HepG2 (cell line): ENCODE results near the gene JAGN1. TPM values are rescaled to one million over a fixed set of nuclear protein-coding genes. Genes with fewer than 3 reads are reported as not detected.

Experiments used
- CREB1 ChIP-seq, 2 experiments: fragments of 450-650 bp in 1 of 2; IDR thresholded peaks; 2 replicates each; pipeline ENCODE4 v1.6.1; 2016 to 2017; ENCODE audit warnings: control low read depth in 1 of 2, mild to moderate bottlenecking in 1 of 2, missing compliant biosample characterization in 1 of 2, missing genetic modification characterization in 1 of 2
- DPF2 ChIP-seq: sonication (generic); formaldehyde crosslinking; IDR thresholded peaks from 2 replicates; pipeline ENCODE4 v1.4.0; 2020; ENCODE audit warnings: mild to moderate bottlenecking, low read depth, missing genetic modification reagents, borderline replicate concordance
- ELF1 ChIP-seq: sonication (generic); formaldehyde crosslinking; IDR thresholded peaks from 2 replicates; pipeline ENCODE4 v1.4.0; 2020; ENCODE audit warnings: missing genetic modification reagents
- GATA4 ChIP-seq: sonication (generic); IDR thresholded peaks from 2 replicates; pipeline ENCODE4 v1.6.1; 2016; ENCODE audit warnings: antibody characterized with exemption, low read depth, borderline replicate concordance
- HDAC1 ChIP-seq: sonication (generic); formaldehyde crosslinking; IDR thresholded peaks from 2 replicates; pipeline ENCODE4 v1.5.1; 2020; ENCODE audit warnings: mild to moderate bottlenecking, missing genetic modification reagents
- NFATC3 ChIP-seq: sonication (generic); formaldehyde crosslinking; IDR thresholded peaks from 2 replicates; pipeline ENCODE4 v1.5.1; 2020; ENCODE audit warnings: mild to moderate bottlenecking, missing genetic modification reagents
- NPAS2 ChIP-seq: sonication (generic); formaldehyde crosslinking; IDR thresholded peaks from 2 replicates; pipeline ENCODE4 v1.8.0; 2022; ENCODE audit warnings: mild to moderate bottlenecking, missing genetic modification reagents, borderline replicate concordance
- POLR2AphosphoS2 ChIP-seq: IDR thresholded peaks from 2 replicates; pipeline ENCODE4 v1.6.1; 2011; ENCODE audit warnings: low read depth, low read length, improper control_type of control experiment
- RCOR2 ChIP-seq: IDR thresholded peaks from 2 replicates; pipeline ENCODE4 v1.6.1; 2016; ENCODE audit warnings: missing biosample characterization, missing genetic modification reagents
- TEAD2 ChIP-seq: sonication (generic); formaldehyde crosslinking; IDR thresholded peaks from 2 replicates; pipeline ENCODE4 v1.9.0; 2021; ENCODE audit warnings: missing genetic modification reagents
- TERF1 ChIP-seq: sonication (generic); formaldehyde crosslinking; IDR thresholded peaks from 2 replicates; pipeline ENCODE4 v1.8.0; 2022; ENCODE audit warnings: mild to moderate bottlenecking, missing genetic modification reagents, moderate library complexity
- TOE1 ChIP-seq: sonication (generic); formaldehyde crosslinking; IDR thresholded peaks from 2 replicates; pipeline ENCODE4 v1.4.0; 2020; ENCODE audit warnings: mild to moderate bottlenecking, missing genetic modification reagents
- ZBTB7B ChIP-seq: sonication (generic); formaldehyde crosslinking; IDR thresholded peaks from 2 replicates; pipeline ENCODE4 v1.4.0; 2020; ENCODE audit warnings: missing genetic modification reagents
- ZNF333 ChIP-seq: sonication (generic); formaldehyde crosslinking; IDR thresholded peaks from 2 replicates; pipeline ENCODE4 v1.4.0; 2020; ENCODE audit warnings: mild to moderate bottlenecking, missing genetic modification reagents, borderline replicate concordance
- ZNF691 ChIP-seq: sonication (generic); formaldehyde crosslinking; IDR thresholded peaks from 2 replicates; pipeline ENCODE4 v1.4.0; 2020; ENCODE audit warnings: missing genetic modification reagents, low read depth, mild to moderate bottlenecking, borderline replicate concordance
- ZNF75D ChIP-seq: sonication (generic); formaldehyde crosslinking; IDR thresholded peaks from 2 replicates; pipeline ENCODE4 v1.8.1; 2023; ENCODE audit warnings: missing genetic modification reagents, mild to moderate bottlenecking, borderline replicate concordance
- ZSCAN25 ChIP-seq: sonication (generic); formaldehyde crosslinking; IDR thresholded peaks from 2 replicates; pipeline ENCODE4 v1.8.0; 2022; ENCODE audit warnings: mild to moderate bottlenecking, missing genetic modification reagents
- ZSCAN31 ChIP-seq: sonication (generic); formaldehyde crosslinking; IDR thresholded peaks from 2 replicates; pipeline ENCODE4 v1.5.0; 2020; ENCODE audit warnings: low read depth, mild to moderate bottlenecking, missing genetic modification reagents
- ZZZ3 ChIP-seq: sonication (generic); formaldehyde crosslinking; IDR thresholded peaks from 2 replicates; pipeline ENCODE4 v1.4.0; 2020; ENCODE audit warnings: missing genetic modification reagents, mild to moderate bottlenecking, borderline replicate concordance
- polyA plus RNA-seq, 8 experiments: library from polyadenylated mRNA; depleted of rRNA in 3 of 8; stranded (reverse) in 7 of 8; unstranded in 1 of 8; fragments of >200 nt; fragmentation: Illumina TruSeq in 4 of 8; extraction: Trizol in 4 of 8; gene quantifications; 2 replicates each; pipeline versions ENCODE4 v1.2.1 to v1.2.3, GENCODE V29; 2011 to 2016; ENCODE audit warnings: low read depth in 4 of 8, missing spikeins in 1 of 8, mixed read lengths in 1 of 8; ENCODE audit not compliant: insufficient read depth in 1 of 8
- total RNA-seq, 5 experiments: library from RNA; depleted of rRNA; stranded (reverse); fragments of >200 nt; fragmentation: Illumina TruSeq; extraction: Trizol; gene quantifications; 2 replicates each; pipeline ENCODE4 v1.2.3, GENCODE V29; 2016; ENCODE audit warnings: low read depth in 1 of 5
- TF ChIP-seq, protein P1 (sequence below), 2 experiments: IDR thresholded peaks; 2 replicates each; pipeline ENCODE4 v1.6.1; 2011 to 2012; ENCODE audit warnings: low read length in 2 of 2, borderline replicate concordance in 1 of 2, low read depth in 1 of 2, mild to moderate bottlenecking in 1 of 2, moderate library complexity in 1 of 2
- TF ChIP-seq, protein P2 (sequence below): sonication (generic); formaldehyde crosslinking; IDR thresholded peaks from 2 replicates; pipeline ENCODE4 v1.9.0; 2021; ENCODE audit warnings: missing genetic modification reagents, mild to moderate bottlenecking, borderline replicate concordance

The JAGN1 gene
- total and polyA plus RNA-seq, 2 of the 13 experiments (the other 11 are each of a cell fraction or from before 2014, with no cell fraction given) = 49.9 to 50.9 TPM

GRCh38 chr3:9902372-9903237 is 12.2 kb downstream of the JAGN1 start, which contains the start of gene IL17RE (continued):
- peak; percentile 42; the same call in 1 of the 2 replicates for TF ChIP-seq ZNF691 (CRISPR knock-in tag)
- TF ChIP-seq ELF1 (CRISPR knock-in tag) = no peak
- TF ChIP-seq TOE1 (CRISPR knock-in tag) = no peak
- peak; percentile 53 for TF ChIP-seq HDAC1 (CRISPR knock-in tag)
- peak; percentile 18; the same call in 1 of the 2 replicates for TF ChIP-seq ZSCAN31 (CRISPR knock-in tag)
- no peak for TF ChIP-seq CREB1 (IDR thresholded peaks at IDR 0.05)
- TF ChIP-seq CREB1 (CRISPR knock-in tag; IDR thresholded peaks at IDR 0.05) = no peak
- TF ChIP-seq NPAS2 = no peak
- no peak for TF ChIP-seq NFATC3 (CRISPR knock-in tag)
- no peak for TF ChIP-seq TERF1
- TF ChIP-seq ZSCAN25 (CRISPR knock-in tag) = peak; percentile 58; the same call in 1 of the 2 replicates
- TF ChIP-seq ZNF333 (CRISPR knock-in tag) = 0 out of 2 replicates have a peak, but pooled peaks have one; percentile 52
- TF ChIP-seq RCOR2 (CRISPR knock-in tag) = no peak; the same call in 1 of the 2 replicates
- no peak for TF ChIP-seq GATA4
- TF ChIP-seq, protein P1, sequence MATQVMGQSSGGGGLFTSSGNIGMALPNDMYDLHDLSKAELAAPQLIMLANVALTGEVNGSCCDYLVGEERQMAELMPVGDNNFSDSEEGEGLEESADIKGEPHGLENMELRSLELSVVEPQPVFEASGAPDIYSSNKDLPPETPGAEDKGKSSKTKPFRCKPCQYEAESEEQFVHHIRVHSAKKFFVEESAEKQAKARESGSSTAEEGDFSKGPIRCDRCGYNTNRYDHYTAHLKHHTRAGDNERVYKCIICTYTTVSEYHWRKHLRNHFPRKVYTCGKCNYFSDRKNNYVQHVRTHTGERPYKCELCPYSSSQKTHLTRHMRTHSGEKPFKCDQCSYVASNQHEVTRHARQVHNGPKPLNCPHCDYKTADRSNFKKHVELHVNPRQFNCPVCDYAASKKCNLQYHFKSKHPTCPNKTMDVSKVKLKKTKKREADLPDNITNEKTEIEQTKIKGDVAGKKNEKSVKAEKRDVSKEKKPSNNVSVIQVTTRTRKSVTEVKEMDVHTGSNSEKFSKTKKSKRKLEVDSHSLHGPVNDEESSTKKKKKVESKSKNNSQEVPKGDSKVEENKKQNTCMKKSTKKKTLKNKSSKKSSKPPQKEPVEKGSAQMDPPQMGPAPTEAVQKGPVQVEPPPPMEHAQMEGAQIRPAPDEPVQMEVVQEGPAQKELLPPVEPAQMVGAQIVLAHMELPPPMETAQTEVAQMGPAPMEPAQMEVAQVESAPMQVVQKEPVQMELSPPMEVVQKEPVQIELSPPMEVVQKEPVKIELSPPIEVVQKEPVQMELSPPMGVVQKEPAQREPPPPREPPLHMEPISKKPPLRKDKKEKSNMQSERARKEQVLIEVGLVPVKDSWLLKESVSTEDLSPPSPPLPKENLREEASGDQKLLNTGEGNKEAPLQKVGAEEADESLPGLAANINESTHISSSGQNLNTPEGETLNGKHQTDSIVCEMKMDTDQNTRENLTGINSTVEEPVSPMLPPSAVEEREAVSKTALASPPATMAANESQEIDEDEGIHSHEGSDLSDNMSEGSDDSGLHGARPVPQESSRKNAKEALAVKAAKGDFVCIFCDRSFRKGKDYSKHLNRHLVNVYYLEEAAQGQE (IDR thresholded peaks at IDR 0.05; ENCODE audit: borderline replicate concordance in 1 of 2, low read depth in 1 of 2, low read length in 2 of 2) = 0 out of 4 replicates have a peak, but pooled peaks of 1 of the 2 experiments have one; percentile 2
- no peak for TF ChIP-seq ZZZ3 (CRISPR knock-in tag)
- no peak for TF ChIP-seq ZNF75D (CRISPR knock-in tag)
- TF ChIP-seq TEAD2 (CRISPR knock-in tag) = no peak
- TF ChIP-seq DPF2 (CRISPR knock-in tag) = peak; percentile 45; the same call in 1 of the 2 replicates
- no peak for TF ChIP-seq POLR2AphosphoS2
- TF ChIP-seq, protein P2, sequence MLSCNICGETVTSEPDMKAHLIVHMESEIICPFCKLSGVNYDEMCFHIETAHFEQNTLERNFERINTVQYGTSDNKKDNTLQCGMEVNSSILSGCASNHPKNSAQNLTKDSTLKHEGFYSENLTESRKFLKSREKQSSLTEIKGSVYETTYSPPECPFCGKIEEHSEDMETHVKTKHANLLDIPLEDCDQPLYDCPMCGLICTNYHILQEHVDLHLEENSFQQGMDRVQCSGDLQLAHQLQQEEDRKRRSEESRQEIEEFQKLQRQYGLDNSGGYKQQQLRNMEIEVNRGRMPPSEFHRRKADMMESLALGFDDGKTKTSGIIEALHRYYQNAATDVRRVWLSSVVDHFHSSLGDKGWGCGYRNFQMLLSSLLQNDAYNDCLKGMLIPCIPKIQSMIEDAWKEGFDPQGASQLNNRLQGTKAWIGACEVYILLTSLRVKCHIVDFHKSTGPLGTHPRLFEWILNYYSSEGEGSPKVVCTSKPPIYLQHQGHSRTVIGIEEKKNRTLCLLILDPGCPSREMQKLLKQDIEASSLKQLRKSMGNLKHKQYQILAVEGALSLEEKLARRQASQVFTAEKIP (CRISPR knock-in tag) = no peak
- peak; percentile 70; the same call in 1 of the 2 replicates for TF ChIP-seq ZBTB7B (CRISPR knock-in tag)
